Neural progenitor cell (in vitro differentiated cells): ENCODE results near the gene MEX3D. TPM values are rescaled to one million over a fixed set of nuclear protein-coding genes. Genes with fewer than 3 reads are reported as not detected.

Source experiments
- DNase-seq: peaks from one replicate; pipeline ENCODE4 v3.0.0-alpha.2; 2016; ENCODE audit warnings: low spot score
- H2AFZ ChIP-seq: fragments of 200-600 bp; sonication (generic); replicated peaks from 2 replicates; pipeline ENCODE4 v1.6.1; 2016; ENCODE audit warnings: antibody characterized with exemption
- H3F3A ChIP-seq: fragments of 200-600 bp; sonication (generic); 2 replicates; pipeline ENCODE4 v1.6.1; 2016; ENCODE audit warnings: antibody characterized with exemption, low read depth
- H3K27ac ChIP-seq: fragments of 200-600 bp; sonication (generic); 2 replicates; pipeline ENCODE4 v1.5.1; 2016; ENCODE audit warnings: mild to moderate bottlenecking
- H3K27me3 ChIP-seq: fragments of 200-600 bp; sonication (generic); 2 replicates; pipeline ENCODE4 v1.6.1; 2016; ENCODE audit warnings: mild to moderate bottlenecking, moderate library complexity
- H3K36me3 ChIP-seq: fragments of 200-600 bp; sonication (generic); 2 replicates; pipeline ENCODE4 v1.5.1; 2016
- H3K4me1 ChIP-seq: fragments of 200-600 bp; sonication (generic); 2 replicates; pipeline ENCODE4 v1.6.1; 2016; ENCODE audit warnings: mixed run types
- H3K4me2 ChIP-seq: fragments of 200-600 bp; sonication (generic); 2 replicates; pipeline ENCODE4 v1.6.1; 2016
- H3K4me3 ChIP-seq: fragments of 200-600 bp; sonication (generic); 2 replicates; pipeline ENCODE4 v1.5.1; 2016
- H3K79me2 ChIP-seq: fragments of 200-600 bp; sonication (generic); 2 replicates; pipeline ENCODE4 v1.6.1; 2016; ENCODE audit warnings: low read depth
- H3K9ac ChIP-seq: fragments of 200-600 bp; sonication (generic); 2 replicates; pipeline ENCODE4 v1.6.1; 2016
- H3K9me3 ChIP-seq: fragments of 200-600 bp; sonication (generic); 2 replicates; pipeline ENCODE4 v1.5.1; 2016; ENCODE audit warnings: low read depth
- H4K20me1 ChIP-seq: fragments of 200-600 bp; sonication (generic); 2 replicates; pipeline ENCODE4 v1.6.1; 2016; ENCODE audit warnings: low read depth
- H3K27ac Mint-ChIP-seq: 3 replicates; pipeline ENCODE4 v1.8.0; 2021; ENCODE audit warnings: mixed read lengths
- H3K27me3 Mint-ChIP-seq: 2 replicates; pipeline ENCODE4 v1.8.0; 2022; ENCODE audit warnings: low read depth, mild to moderate bottlenecking, inconsistent platforms, moderate library complexity, mixed read lengths; ENCODE audit not compliant: insufficient read depth
- H3K36me3 Mint-ChIP-seq: 3 replicates; pipeline ENCODE4 v1.8.0; 2021; ENCODE audit warnings: mixed read lengths
- H3K4me1 Mint-ChIP-seq: 3 replicates; pipeline ENCODE4 v1.8.0; 2021; ENCODE audit warnings: mixed read lengths
- H3K4me3 Mint-ChIP-seq: 3 replicates; pipeline ENCODE4 v1.8.0; 2021; ENCODE audit warnings: mild to moderate bottlenecking, moderate library complexity, mixed read lengths
- H3K9me3 Mint-ChIP-seq: 3 replicates; pipeline ENCODE4 v1.8.0; 2020; ENCODE audit warnings: mixed read lengths
- EZH2 ChIP-seq: fragments of 200-600 bp; sonication (generic); IDR thresholded peaks from 2 replicates; pipeline ENCODE4 v1.6.1; 2017; ENCODE audit warnings: antibody characterized with exemption, mild to moderate bottlenecking, moderate library complexity
- EZH2phosphoT487 ChIP-seq: fragments of 200-600 bp; sonication (generic); IDR thresholded peaks from 2 replicates; pipeline ENCODE4 v1.6.1; 2017; ENCODE audit warnings: antibody characterized with exemption
- total RNA-seq: library from RNA; depleted of rRNA; stranded (reverse); fragments of >200 nt; gene quantifications from 2 replicates; pipeline ENCODE4 v1.2.3, GENCODE V29; 2015; ENCODE audit warnings: low replicate concordance
- TF ChIP-seq, protein P1 (sequence below): fragments of 200-600 bp; sonication (generic); IDR thresholded peaks from 2 replicates; pipeline ENCODE4 v1.5.1; 2017; ENCODE audit warnings: antibody characterized with exemption, mild to moderate bottlenecking

MEX3D gene
- total RNA-seq, 1 donor from 2014 or later: 15.9 TPM

DNA sequence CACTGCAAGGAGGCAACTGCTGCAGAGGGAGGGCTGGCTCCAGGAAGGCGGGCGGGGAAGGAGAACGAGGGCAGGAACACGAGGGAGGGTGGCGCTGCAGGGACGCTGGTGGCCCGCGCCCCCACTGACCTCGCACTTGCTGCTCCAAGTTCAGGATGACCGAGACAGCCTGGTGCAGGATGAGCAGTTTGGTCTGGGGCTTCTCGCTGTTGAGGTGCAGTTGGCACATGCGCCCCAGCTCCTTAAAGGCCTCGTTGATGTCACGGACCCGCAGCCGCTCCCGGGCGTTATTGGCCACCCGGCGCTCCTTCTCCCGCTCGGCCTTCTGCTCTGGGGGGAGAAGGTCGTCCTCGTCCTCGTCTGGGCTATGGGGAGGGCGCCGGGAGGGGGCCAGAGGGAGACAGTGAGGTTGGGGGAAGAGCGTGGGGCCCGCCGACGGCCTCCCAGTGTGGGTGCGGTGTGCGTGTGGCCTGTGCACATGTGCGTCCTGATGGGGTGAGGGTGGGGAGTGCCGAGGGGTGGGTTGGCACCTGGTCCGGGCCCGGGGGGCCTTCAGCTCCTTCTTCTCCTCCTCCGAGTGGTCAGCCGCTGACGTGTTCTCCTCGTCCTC is 47.1 kb upstream of the MEX3D start:
- H3K4me3 Mint-ChIP-seq: peak overlapping the region; percentile 48
- H3K4me1 Mint-ChIP-seq: no peaks in the 10 kb centered on the region
- H3K27ac Mint-ChIP-seq: no peak overlapping the region
- peaks cover 4% of the 10 kb centered on the region for H3K27me3 Mint-ChIP-seq
- no peak for TF ChIP-seq EZH2
- Histone ChIP-seq H3K4me3 (no peak overlapping the region), H4K20me1 (peaks cover 54% of the 10 kb centered on the region), H3K27ac (no peak overlapping the region), H3K9me3 (no peaks in the 10 kb centered on the region), H3K36me3 (no peaks in the 10 kb centered on the region), H3F3A (peaks cover 25% of the 10 kb centered on the region), H3K4me2 (no peak overlapping the region), H2AFZ (no peak overlapping the region), H3K79me2 (peaks cover 8% of the 10 kb centered on the region), H3K27me3 (no peaks in the 10 kb centered on the region), H3K9ac (no peak overlapping the region), H3K4me1 (no peaks in the 10 kb centered on the region)
- H3K9me3 Mint-ChIP-seq: peaks cover 2% of the 10 kb centered on the region
- peaks cover 30% of the 10 kb centered on the region for H3K36me3 Mint-ChIP-seq
- DNase-seq: no peak

DNA sequence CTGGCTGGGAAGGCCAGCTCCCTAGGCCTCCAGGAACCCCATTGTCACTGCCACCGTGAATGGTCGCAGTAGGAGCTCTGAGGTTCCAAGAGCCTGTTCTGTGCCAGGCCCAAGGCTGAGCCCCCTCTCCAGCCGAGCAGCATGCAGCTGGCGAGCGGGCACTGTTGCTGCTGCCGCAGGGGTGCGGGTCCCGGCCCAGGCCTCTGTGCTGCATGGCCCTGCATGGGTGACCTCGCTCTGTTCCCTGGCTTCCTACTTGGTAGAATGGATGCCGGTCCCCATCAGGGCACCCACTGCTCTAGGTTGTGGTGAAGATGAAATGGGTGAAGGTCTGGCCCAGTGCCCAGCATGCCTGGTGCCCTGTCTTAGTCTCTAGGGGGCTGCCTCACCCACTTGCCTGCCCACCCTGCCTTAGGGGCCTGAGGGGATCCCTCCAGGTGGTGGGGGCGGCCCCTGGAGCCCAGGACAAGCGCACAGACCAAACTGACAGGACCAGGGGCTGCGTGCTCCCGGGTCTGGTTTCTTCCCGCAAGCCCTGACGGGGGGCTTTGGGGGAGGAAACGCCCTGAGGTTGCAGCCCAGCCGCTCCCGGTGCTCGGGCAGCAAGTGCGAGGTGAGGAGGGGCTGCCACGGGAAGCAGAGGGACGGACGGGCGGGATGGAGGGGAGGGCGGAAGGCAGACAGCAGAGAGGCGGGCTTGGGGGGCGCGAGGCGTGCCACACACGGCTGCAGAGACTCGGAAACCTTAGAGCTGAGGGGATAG is 45.9 kb upstream of the MEX3D start:
- Histone ChIP-seq H4K20me1 (peaks cover 48% of the 10 kb centered on the region), H3K27me3 (no peaks in the 10 kb centered on the region), H2AFZ (no peak overlapping the region), H3K4me2 (no peak overlapping the region), H3K4me1 (no peaks in the 10 kb centered on the region), H3K9ac (no peak overlapping the region), H3K4me3 (no peak overlapping the region), H3K27ac (no peak overlapping the region), H3K36me3 (no peaks in the 10 kb centered on the region), H3F3A (peaks cover 30% of the 10 kb centered on the region), H3K9me3 (no peaks in the 10 kb centered on the region), H3K79me2 (peaks cover 8% of the 10 kb centered on the region)
- peaks cover 2% of the 10 kb centered on the region for H3K9me3 Mint-ChIP-seq
- no peak overlapping the region for H3K4me3 Mint-ChIP-seq
- DNase-seq: no peak
- no peak overlapping the region for H3K27ac Mint-ChIP-seq
- TF ChIP-seq EZH2: no peak
- TF ChIP-seq EZH2phosphoT487: no peak
- TF ChIP-seq, protein P1, sequence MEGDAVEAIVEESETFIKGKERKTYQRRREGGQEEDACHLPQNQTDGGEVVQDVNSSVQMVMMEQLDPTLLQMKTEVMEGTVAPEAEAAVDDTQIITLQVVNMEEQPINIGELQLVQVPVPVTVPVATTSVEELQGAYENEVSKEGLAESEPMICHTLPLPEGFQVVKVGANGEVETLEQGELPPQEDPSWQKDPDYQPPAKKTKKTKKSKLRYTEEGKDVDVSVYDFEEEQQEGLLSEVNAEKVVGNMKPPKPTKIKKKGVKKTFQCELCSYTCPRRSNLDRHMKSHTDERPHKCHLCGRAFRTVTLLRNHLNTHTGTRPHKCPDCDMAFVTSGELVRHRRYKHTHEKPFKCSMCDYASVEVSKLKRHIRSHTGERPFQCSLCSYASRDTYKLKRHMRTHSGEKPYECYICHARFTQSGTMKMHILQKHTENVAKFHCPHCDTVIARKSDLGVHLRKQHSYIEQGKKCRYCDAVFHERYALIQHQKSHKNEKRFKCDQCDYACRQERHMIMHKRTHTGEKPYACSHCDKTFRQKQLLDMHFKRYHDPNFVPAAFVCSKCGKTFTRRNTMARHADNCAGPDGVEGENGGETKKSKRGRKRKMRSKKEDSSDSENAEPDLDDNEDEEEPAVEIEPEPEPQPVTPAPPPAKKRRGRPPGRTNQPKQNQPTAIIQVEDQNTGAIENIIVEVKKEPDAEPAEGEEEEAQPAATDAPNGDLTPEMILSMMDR: no peak
- peaks cover 2% of the 10 kb centered on the region for H3K27me3 Mint-ChIP-seq
- H3K4me1 Mint-ChIP-seq: no peaks in the 10 kb centered on the region
- peaks cover 27% of the 10 kb centered on the region for H3K36me3 Mint-ChIP-seq

DNA sequence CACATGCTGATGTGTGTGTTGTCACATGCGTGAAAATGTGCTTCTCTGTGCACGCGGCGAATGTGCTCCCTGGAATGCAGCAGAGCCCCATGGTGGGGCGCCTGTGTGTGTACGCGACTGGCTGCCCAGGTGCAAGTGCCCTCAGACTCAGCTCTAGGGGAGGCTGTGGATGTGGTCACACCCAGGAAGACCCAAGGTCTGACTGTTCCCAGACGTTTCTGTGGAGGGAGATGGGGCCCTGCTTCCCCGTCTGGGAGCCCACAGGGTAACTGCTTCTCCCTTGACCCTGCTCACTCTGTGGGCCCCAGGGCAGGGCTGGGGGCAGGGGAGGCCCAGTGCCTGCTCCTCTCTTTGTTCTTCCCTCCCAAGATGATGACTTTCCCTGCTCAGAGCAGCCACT is 45.0 kb upstream of the MEX3D start:
- H3K4me2 ChIP-seq: no peak overlapping the region
- DNase-seq: no peak

More for the DNA sequence above, 45.0 kb upstream of the MEX3D start:
- H3K4me3 ChIP-seq: no peak overlapping the region
- no peak overlapping the region for H3K9ac ChIP-seq
- no peaks in the 10 kb centered on the region for H3K9me3 ChIP-seq
- H3F3A ChIP-seq: peaks cover 38% of the 10 kb centered on the region
- no peaks in the 10 kb centered on the region for H3K36me3 ChIP-seq
- TF ChIP-seq EZH2 (no peak), EZH2phosphoT487 (no peak)
- TF ChIP-seq, protein P1: no peak
- Mint-ChIP-seq H3K36me3 (peaks cover 24% of the 10 kb centered on the region), H3K27me3 (no peaks in the 10 kb centered on the region), H3K4me3 (no peak overlapping the region), H3K4me1 (no peaks in the 10 kb centered on the region), H3K9me3 (peaks cover 2% of the 10 kb centered on the region), H3K27ac (no peak overlapping the region)
- H3K79me2 ChIP-seq: peaks cover 8% of the 10 kb centered on the region
- H3K27ac ChIP-seq: no peak overlapping the region
- H3K27me3 ChIP-seq: no peaks in the 10 kb centered on the region
- H2AFZ ChIP-seq: no peak overlapping the region
- H4K20me1 ChIP-seq: peaks cover 39% of the 10 kb centered on the region
- H3K4me1 ChIP-seq: no peaks in the 10 kb centered on the region
